Measurements from ENCODE around the gene HOXD9. TPM values are rescaled to one million over a fixed set of nuclear protein-coding genes. Genes with fewer than 3 reads are reported as not detected.
A peak's percentile ranks its signal among the peaks of the same experiment; 100 is the strongest.

The HOXD9 gene
- total and polyA plus RNA-seq, 2 of the 8 experiments (the other 6 are each of a cell fraction or from before 2014, with no cell fraction given) = not detected

- no peak for TF ChIP-seq POLR2AphosphoS5 (IDR thresholded peaks at IDR 0.05; ENCODE audit: low read depth, low read length)
- TF ChIP-seq CTBP2 (IDR thresholded peaks at IDR 0.05; ENCODE audit: borderline replicate concordance, insufficient read depth, insufficient read length, low read length) = peak; percentile 92
- TF ChIP-seq NRF1 (IDR thresholded peaks at IDR 0.05; ENCODE audit: low read depth, low read length) = no peak
- no peak for TF ChIP-seq MAFK (IDR thresholded peaks at IDR 0.05; ENCODE audit: low read depth, low read length)
- peak; percentile 90 for TF ChIP-seq EZH2 (IDR thresholded peaks at IDR 0.05; ENCODE audit: low read depth, low read length, severe bottlenecking)
- no peak for TF ChIP-seq ATF3 (IDR thresholded peaks at IDR 0.05; ENCODE audit: insufficient read depth, low read depth, low read length)
- no peak for TF ChIP-seq ATF2 (IDR thresholded peaks at IDR 0.05; ENCODE audit: low read length)
- no peak for TF ChIP-seq CHD1 (IDR thresholded peaks at IDR 0.05; ENCODE audit: low read depth, low read length)
- no peak for TF ChIP-seq POLR2A (IDR thresholded peaks at IDR 0.05; ENCODE audit: control extremely low read depth in 1 of 2, low read depth in 2 of 2, low read length in 2 of 2)
Measured at GRCh38 chr2:176165370-176166050, 43.0 kb downstream of the HOXD9 start (continued).
